Measurements from ENCODE around the gene MAN1A1. TPM values are rescaled to one million over a fixed set of nuclear protein-coding genes. Genes with fewer than 3 reads are reported as not detected.

MAN1A1 gene
- total RNA-seq, 2 donors from 2014 or later = 17.9 to 27.9 TPM

DNA sequence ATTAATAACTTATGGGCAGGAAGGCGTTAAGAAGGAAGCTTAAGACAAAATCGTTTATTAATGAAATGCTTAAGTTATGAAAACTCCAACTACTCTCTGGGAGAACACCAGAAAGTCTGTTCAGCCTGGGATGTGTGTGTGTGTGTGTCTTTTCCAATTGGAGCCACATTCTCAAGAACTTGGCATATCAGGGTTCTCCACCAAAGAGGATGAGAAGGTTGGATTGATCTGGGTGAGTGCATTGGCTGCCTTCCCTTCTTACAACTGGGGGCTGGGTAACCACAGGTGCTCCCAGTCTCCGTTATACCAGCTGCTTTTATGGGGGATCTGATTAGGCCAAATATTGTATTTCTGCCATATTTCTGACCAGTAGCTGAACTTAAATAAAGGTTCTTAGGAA, 102.1 kb downstream of the MAN1A1 start:
- Histone ChIP-seq H3K9me3 (no peaks in the 10 kb centered on the region), H3K4me3 (no peak overlapping the region), H3K4me1 (replicated peaks) (no peaks in the 10 kb centered on the region), H3K36me3 (no peaks in the 10 kb centered on the region), H3K27ac (no peak overlapping the region), H3K27me3 (replicated peaks; ENCODE audit: insufficient read depth) (no peaks in the 10 kb centered on the region)
- TF ChIP-seq POLR2A (IDR thresholded peaks at IDR 0.05) (no peak), POLR2AphosphoS5 (IDR thresholded peaks at IDR 0.05) (no peak)
- TF ChIP-seq, protein P1, sequence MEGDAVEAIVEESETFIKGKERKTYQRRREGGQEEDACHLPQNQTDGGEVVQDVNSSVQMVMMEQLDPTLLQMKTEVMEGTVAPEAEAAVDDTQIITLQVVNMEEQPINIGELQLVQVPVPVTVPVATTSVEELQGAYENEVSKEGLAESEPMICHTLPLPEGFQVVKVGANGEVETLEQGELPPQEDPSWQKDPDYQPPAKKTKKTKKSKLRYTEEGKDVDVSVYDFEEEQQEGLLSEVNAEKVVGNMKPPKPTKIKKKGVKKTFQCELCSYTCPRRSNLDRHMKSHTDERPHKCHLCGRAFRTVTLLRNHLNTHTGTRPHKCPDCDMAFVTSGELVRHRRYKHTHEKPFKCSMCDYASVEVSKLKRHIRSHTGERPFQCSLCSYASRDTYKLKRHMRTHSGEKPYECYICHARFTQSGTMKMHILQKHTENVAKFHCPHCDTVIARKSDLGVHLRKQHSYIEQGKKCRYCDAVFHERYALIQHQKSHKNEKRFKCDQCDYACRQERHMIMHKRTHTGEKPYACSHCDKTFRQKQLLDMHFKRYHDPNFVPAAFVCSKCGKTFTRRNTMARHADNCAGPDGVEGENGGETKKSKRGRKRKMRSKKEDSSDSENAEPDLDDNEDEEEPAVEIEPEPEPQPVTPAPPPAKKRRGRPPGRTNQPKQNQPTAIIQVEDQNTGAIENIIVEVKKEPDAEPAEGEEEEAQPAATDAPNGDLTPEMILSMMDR (IDR thresholded peaks at IDR 0.05) = no peak
- intact Hi-C loops (cut with DNase I) = no loop called here
- DNase-seq (ENCODE audit: low spot score) = no peak
- 86% methylated on average over 3 of the region's 3 CpGs for WGBS

DNA sequence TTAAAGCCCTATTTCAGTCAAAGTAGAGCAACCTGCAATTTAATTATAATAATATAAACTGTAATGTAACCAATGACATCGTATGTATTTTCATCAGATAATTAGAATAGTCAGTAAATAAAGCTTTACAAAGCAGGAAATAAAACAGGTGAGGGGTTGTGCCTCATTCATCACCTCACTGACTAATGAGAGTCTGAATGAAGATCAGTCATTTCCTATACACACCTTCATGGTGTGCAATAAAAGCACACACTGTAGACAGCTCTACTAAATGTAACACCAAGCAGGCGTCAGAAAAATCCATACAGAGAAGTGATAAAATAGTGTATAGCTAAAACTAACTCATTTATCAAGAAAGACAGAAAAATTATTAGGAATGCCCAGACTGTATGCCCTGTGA, 105.9 kb downstream of the MAN1A1 start:
- H3K36me3 ChIP-seq = no peaks in the 10 kb centered on the region
- TF ChIP-seq POLR2AphosphoS5 (IDR thresholded peaks at IDR 0.05) = no peak
- TF ChIP-seq, protein P1 (IDR thresholded peaks at IDR 0.05) = no peak
- DNase-seq (ENCODE audit: low spot score) = no peak
- intact Hi-C loops (cut with DNase I) = no loop called here
- H3K4me3 ChIP-seq = no peak overlapping the region
- peaks cover 3% of the 10 kb centered on the region for H3K4me1 ChIP-seq (replicated peaks)
- no peaks in the 10 kb centered on the region for H3K27me3 ChIP-seq (replicated peaks; ENCODE audit: insufficient read depth)
- 83% methylated on average over 2 of the region's 2 CpGs for WGBS
- no peak overlapping the region for H3K27ac ChIP-seq
- H3K9me3 ChIP-seq = no peaks in the 10 kb centered on the region

DNA sequence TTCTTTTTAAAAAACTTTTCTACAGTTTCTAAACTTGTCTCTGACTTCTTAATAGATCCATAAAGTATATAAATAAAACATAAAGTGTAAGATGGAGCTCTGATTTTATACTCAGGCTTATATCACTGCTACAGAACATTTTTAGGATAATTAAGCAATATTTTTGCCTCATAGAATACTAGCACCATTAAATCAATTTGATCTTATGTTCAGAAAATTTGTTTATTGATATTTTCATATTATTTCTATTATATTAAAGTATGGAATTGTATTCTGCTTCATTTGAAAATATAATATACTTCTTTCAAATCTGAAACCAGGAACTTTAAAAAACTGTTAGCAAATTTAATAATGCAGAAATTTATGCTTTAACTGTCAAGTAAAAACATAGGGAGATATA, 106.5 kb downstream of the MAN1A1 start:
- DNase-seq (ENCODE audit: low spot score) = no peak
- no peaks in the 10 kb centered on the region for H3K9me3 ChIP-seq
- no peaks in the 10 kb centered on the region for H3K27me3 ChIP-seq (replicated peaks; ENCODE audit: insufficient read depth)
- H3K27ac ChIP-seq = no peak overlapping the region
- intact Hi-C loops (cut with DNase I) = no loop called here
- TF ChIP-seq POLR2AphosphoS5 (IDR thresholded peaks at IDR 0.05) = no peak
- no peak for TF ChIP-seq POLR2A (IDR thresholded peaks at IDR 0.05)
- TF ChIP-seq, protein P1 (IDR thresholded peaks at IDR 0.05) = no peak
- H3K4me3 ChIP-seq = no peak overlapping the region
- peaks cover 3% of the 10 kb centered on the region for H3K4me1 ChIP-seq (replicated peaks)
- no peaks in the 10 kb centered on the region for H3K36me3 ChIP-seq

DNA sequence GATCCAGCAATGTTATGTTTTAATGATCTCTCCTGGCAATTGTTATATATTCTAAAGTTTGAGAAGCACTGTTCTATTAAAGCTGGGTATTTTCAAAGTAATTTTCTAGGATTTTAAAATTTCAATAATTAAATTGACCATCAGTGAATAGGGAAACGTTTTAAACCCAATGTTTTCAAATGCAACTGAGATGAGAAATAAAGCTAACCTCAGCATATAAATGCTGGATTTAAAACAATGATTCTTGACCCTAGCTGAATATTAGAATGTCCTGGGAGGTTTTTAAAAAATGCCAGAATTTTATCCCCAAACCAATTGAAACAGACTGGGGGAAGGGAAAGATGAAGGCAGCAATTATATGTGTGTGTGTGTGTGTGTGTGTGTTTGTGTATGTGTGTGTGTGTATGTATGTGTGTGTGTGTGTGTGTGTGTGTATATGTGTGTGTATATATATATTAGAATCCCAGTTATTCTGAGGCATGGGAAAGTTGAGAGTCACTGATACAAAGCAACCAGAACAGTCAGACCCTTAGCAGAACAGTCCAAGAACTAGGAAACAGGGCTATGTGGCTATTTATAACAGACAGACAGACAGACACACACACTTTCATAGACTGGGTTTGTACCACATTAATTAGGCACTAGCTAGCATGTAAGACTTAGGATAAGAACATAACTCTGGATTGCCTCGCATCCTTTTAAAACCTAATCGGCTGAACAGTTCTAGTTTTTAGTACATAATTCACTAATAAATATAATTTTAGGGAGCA, 107.8 kb downstream of the MAN1A1 start:
- Histone ChIP-seq H3K9me3 (no peaks in the 10 kb centered on the region), H3K27me3 (replicated peaks; ENCODE audit: insufficient read depth) (no peaks in the 10 kb centered on the region), H3K4me1 (replicated peaks) (peaks cover 3% of the 10 kb centered on the region), H3K4me3 (no peak overlapping the region), H3K36me3 (no peaks in the 10 kb centered on the region), H3K27ac (no peak overlapping the region)
- intact Hi-C loops (cut with DNase I) = no loop called here
- no peak for DNase-seq (ENCODE audit: low spot score)
- TF ChIP-seq, protein P1 (IDR thresholded peaks at IDR 0.05) = no peak
- TF ChIP-seq POLR2AphosphoS5 (IDR thresholded peaks at IDR 0.05) (no peak), POLR2A (IDR thresholded peaks at IDR 0.05) (no peak)
- WGBS = 79% methylated on average over 3 of the region's 3 CpGs

DNA sequence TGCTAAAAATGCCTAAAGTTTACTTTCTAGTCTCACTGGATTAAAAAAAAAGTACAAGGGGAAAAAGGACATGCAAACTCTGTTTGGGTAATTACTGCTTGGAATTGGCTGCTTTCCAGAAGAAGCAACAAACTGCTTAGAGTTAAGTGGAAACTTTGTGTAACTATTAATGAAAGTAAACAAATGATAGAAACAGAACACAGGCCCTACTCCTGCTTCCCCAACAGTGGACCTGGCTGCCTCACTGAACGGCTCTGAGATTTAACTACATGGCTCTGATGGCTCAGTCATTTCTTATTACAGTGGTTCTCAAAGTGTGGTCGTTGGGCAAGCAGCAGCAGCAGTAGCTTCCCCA, 108.5 kb downstream of the MAN1A1 start:
- H3K9me3 ChIP-seq = no peaks in the 10 kb centered on the region
- H3K27ac ChIP-seq = no peak overlapping the region
- 24% methylated on average over 2 of the region's 2 CpGs for WGBS
- H3K4me3 ChIP-seq = no peak overlapping the region
- no peaks in the 10 kb centered on the region for H3K36me3 ChIP-seq
- H3K4me1 ChIP-seq (replicated peaks) = peaks cover 3% of the 10 kb centered on the region
- H3K27me3 ChIP-seq (replicated peaks; ENCODE audit: insufficient read depth) = no peaks in the 10 kb centered on the region
- DNase-seq (ENCODE audit: low spot score) = no peak
- intact Hi-C loops (cut with DNase I) = no loop called here
- TF ChIP-seq POLR2AphosphoS5 (IDR thresholded peaks at IDR 0.05) (peak; percentile 38), POLR2A (IDR thresholded peaks at IDR 0.05) (no peak)
- TF ChIP-seq, protein P1 (IDR thresholded peaks at IDR 0.05) = no peak

All from prostate gland (tissue), 2 donors.